H1 (cell line): ENCODE measurements around the gene SLC4A1AP. TPM values are rescaled to one million over a fixed set of nuclear protein-coding genes. Genes with fewer than 3 reads are reported as not detected.
A peak's percentile ranks its signal among the peaks of the same experiment; 100 is the strongest.

ENCODE experiments used
- ATF3 ChIP-seq: IDR thresholded peaks from 2 replicates; pipeline ENCODE4 v1.6.1; 2011; ENCODE audit warnings: low read depth, mild to moderate bottlenecking, low read length; ENCODE audit not compliant: insufficient read depth
- BCL11A ChIP-seq, 2 experiments: IDR thresholded peaks; one replicate each; pipeline ENCODE4 v1.6.1; 2011; ENCODE audit warnings: low read depth in 2 of 2, low read length in 2 of 2, mild to moderate bottlenecking in 2 of 2
- CBX5 ChIP-seq: fragments of 300-800, 300-1000 bp; sonication (generic); IDR thresholded peaks from 2 replicates; pipeline ENCODE4 v1.7.1; 2016; ENCODE audit warnings: antibody characterized with exemption, low read length, low read depth
- CEBPB ChIP-seq: IDR thresholded peaks from 2 replicates; pipeline ENCODE4 v1.6.1; 2012; ENCODE audit warnings: low read depth, low read length
- CHD2 ChIP-seq: IDR thresholded peaks from 2 replicates; pipeline ENCODE4 v1.6.1; 2012; ENCODE audit warnings: low read length, improper control_type of control experiment
- CTBP2 ChIP-seq: IDR thresholded peaks from 2 replicates; pipeline ENCODE4 v1.7.0; 2011; ENCODE audit warnings: borderline replicate concordance, mild to moderate bottlenecking, moderate library complexity, mixed read lengths, low read length; ENCODE audit not compliant: insufficient read depth, insufficient read length
- EGR1 ChIP-seq: IDR thresholded peaks from 2 replicates; pipeline ENCODE4 v1.6.1; 2011; ENCODE audit warnings: low read depth, low read length, borderline replicate concordance
- FOSL1 ChIP-seq: IDR thresholded peaks from 2 replicates; pipeline ENCODE4 v1.6.1; 2011; ENCODE audit warnings: mild to moderate bottlenecking, low read depth, low read length, moderate library complexity; ENCODE audit not compliant: insufficient read depth
- GABPA ChIP-seq: IDR thresholded peaks from 2 replicates; pipeline ENCODE4 v1.6.1; 2011; ENCODE audit warnings: mild to moderate bottlenecking, low read length, moderate library complexity, borderline replicate concordance; ENCODE audit not compliant: insufficient read depth
- HDAC2 ChIP-seq, 2 experiments: fragments of 300-600 bp in 1 of 2; sonication (generic) in 1 of 2; IDR thresholded peaks; 2 replicates each; pipeline ENCODE4 v1.6.1; 2011 to 2012; ENCODE audit warnings: low read depth in 2 of 2, low read length in 2 of 2, mild to moderate bottlenecking in 2 of 2, moderate library complexity in 2 of 2, borderline replicate concordance in 1 of 2, inconsistent platforms in 1 of 2
- MAFK ChIP-seq: IDR thresholded peaks from 2 replicates; pipeline ENCODE4 v1.6.1; 2012; ENCODE audit warnings: low read depth, mild to moderate bottlenecking, improper control_type of control experiment, low read length
- NANOG ChIP-seq: IDR thresholded peaks from 2 replicates; pipeline ENCODE4 v1.6.1; 2011; ENCODE audit warnings: low read length, low read depth, mild to moderate bottlenecking, inconsistent platforms; ENCODE audit not compliant: insufficient read depth, poor library complexity, severe bottlenecking
- NRF1 ChIP-seq: IDR thresholded peaks from 2 replicates; pipeline ENCODE4 v1.6.1; 2011; ENCODE audit warnings: mild to moderate bottlenecking, low read depth, low read length, improper control_type of control experiment
- RBBP5 ChIP-seq: IDR thresholded peaks from 2 replicates; pipeline ENCODE4 v1.7.1; 2012; ENCODE audit warnings: low read depth, mild to moderate bottlenecking, inconsistent platforms, low read length, moderate library complexity, borderline replicate concordance
- RXRA ChIP-seq: IDR thresholded peaks from 2 replicates; pipeline ENCODE4 v1.6.1; 2011; ENCODE audit warnings: low read depth, mild to moderate bottlenecking, low read length, moderate library complexity; ENCODE audit not compliant: insufficient read depth
- SAP30 ChIP-seq: fragments of 300-600 bp; sonication (generic); IDR thresholded peaks from 2 replicates; pipeline ENCODE4 v1.7.1; 2012; ENCODE audit warnings: low read length, moderate library complexity, mild to moderate bottlenecking, inconsistent platforms; ENCODE audit not compliant: insufficient read depth, insufficient replicate concordance
- SIX5 ChIP-seq: IDR thresholded peaks from 2 replicates; pipeline ENCODE4 v1.6.1; 2011; ENCODE audit warnings: mild to moderate bottlenecking, low read depth, low read length
- TAF1 ChIP-seq: IDR thresholded peaks from 2 replicates; pipeline ENCODE4 v1.6.1; 2011; ENCODE audit warnings: mild to moderate bottlenecking, low read depth, low read length
- TBP ChIP-seq: IDR thresholded peaks from 2 replicates; pipeline ENCODE4 v1.6.1; 2011; ENCODE audit warnings: low read depth, low read length, improper control_type of control experiment
- TCF12 ChIP-seq: IDR thresholded peaks from 2 replicates; pipeline ENCODE4 v1.6.1; 2011; ENCODE audit warnings: low read depth, mild to moderate bottlenecking, low read length
- polyA plus RNA-seq, 7 experiments: library from polyadenylated mRNA; depleted of rRNA in 3 of 7; stranded (reverse) in 5 of 7; unstranded in 2 of 7; fragments of >200 nt in 5 of 7; fragments of 200-250 nt in 2 of 7; gene quantifications; 1 replicate in 5 of 7; 2 replicates in 1 of 7; 4 replicates in 1 of 7; pipeline versions ENCODE4 v1.2.1 to v1.2.3, GENCODE V29; 2011 to 2013; ENCODE audit warnings: missing spikeins in 2 of 7, mixed read lengths in 2 of 7
- total RNA-seq: library from RNA; stranded (reverse); fragmentation: NEBNext Ultra II Directional; extraction: Animal tissue kit (Norgen Biotek cat#: 25700); gene quantifications from 2 replicates; pipeline ENCODE4 v1.2.1, GENCODE V29; 2021
- TF ChIP-seq, protein P1 (sequence below): IDR thresholded peaks from 2 replicates; pipeline ENCODE4 v1.6.1; 2012; ENCODE audit warnings: low read length, inconsistent platforms

The SLC4A1AP gene
- total and polyA plus RNA-seq, 2 of the 8 experiments (the other 6 are each of a cell fraction or from before 2014, with no cell fraction given) = 8.1 to 18.4 TPM

- TF ChIP-seq HDAC2 (IDR thresholded peaks at IDR 0.05; ENCODE audit: borderline replicate concordance in 1 of 2, low read depth in 2 of 2, low read length in 2 of 2) (peak in 1 of 2 experiments; percentile 94; a peak in 2 of 4 replicates), RXRA (no peak), CBX5 (no peak), CTBP2 (peak; percentile 59), NANOG (no peak), EGR1 (no peak), TAF1 (peak; percentile 96), MAFK (no peak), FOSL1 (no peak), TCF12 (no peak), BCL11A (IDR thresholded peaks at IDR 0.05; ENCODE audit: low read depth in 2 of 2, low read length in 2 of 2) (no peak), RBBP5 (peak; percentile 83), NRF1 (no peak), CEBPB (no peak), TBP (peak; percentile 91), CHD2 (no peak; the same call in 1 of the 2 replicates), SIX5 (peak; percentile 23; the same call in 1 of the 2 replicates), SAP30 (no peak), ATF3 (no peak), GABPA (peak; percentile 96)
- TF ChIP-seq, protein P1, sequence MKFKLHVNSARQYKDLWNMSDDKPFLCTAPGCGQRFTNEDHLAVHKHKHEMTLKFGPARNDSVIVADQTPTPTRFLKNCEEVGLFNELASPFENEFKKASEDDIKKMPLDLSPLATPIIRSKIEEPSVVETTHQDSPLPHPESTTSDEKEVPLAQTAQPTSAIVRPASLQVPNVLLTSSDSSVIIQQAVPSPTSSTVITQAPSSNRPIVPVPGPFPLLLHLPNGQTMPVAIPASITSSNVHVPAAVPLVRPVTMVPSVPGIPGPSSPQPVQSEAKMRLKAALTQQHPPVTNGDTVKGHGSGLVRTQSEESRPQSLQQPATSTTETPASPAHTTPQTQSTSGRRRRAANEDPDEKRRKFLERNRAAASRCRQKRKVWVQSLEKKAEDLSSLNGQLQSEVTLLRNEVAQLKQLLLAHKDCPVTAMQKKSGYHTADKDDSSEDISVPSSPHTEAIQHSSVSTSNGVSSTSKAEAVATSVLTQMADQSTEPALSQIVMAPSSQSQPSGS = peak; percentile 91; the same call in 1 of the 2 replicates
These were observed at the start of gene SLC4A1AP, which contains the start of gene SUPT7L (continued) for GRCh38 chr2:27663285-27664153.
